Lower lobe of right lung (tissue), 2 donors: ENCODE results near the gene NPBWR2. TPM values are rescaled to one million over a fixed set of nuclear protein-coding genes. Genes with fewer than 3 reads are reported as not detected.

Experiments used
- ATAC-seq, 2 donors: fragments of 200-7000 bp; cut with Tn5 transposase; one replicate each; pipeline ENCODE4 v1.9.1; 2020 to 2022; ENCODE audit warnings: mild to moderate bottlenecking in 2 of 2, moderate library complexity in 2 of 2
- DNase-seq: peaks from one replicate; pipeline ENCODE4 v3.0.0-alpha.2; 2020
- H3K27ac ChIP-seq: fragments of 200-600 bp; one replicate; pipeline ENCODE4 v1.8.0; 2022
- H3K27me3 ChIP-seq: fragments of 200-600 bp; one replicate; pipeline ENCODE4 v1.8.0; 2022; ENCODE audit warnings: low read depth
- H3K36me3 ChIP-seq: fragments of 200-600 bp; one replicate; pipeline ENCODE4 v1.8.0; 2022; ENCODE audit warnings: mild to moderate bottlenecking
- H3K4me1 ChIP-seq: fragments of 200-600 bp; one replicate; pipeline ENCODE4 v1.8.0; 2022
- H3K4me3 ChIP-seq: fragments of 200-600 bp; one replicate; pipeline ENCODE4 v1.8.0; 2022; ENCODE audit warnings: mild to moderate bottlenecking
- H3K9me3 ChIP-seq: fragments of 200-600 bp; one replicate; pipeline ENCODE4 v1.8.0; 2022
- intact Hi-C: fragments of 100-400 bp; cut with DNase I; formaldehyde crosslinking; loops from one replicate; pipeline ENCODE4 v1.11.0; 2022
- total RNA-seq: library from RNA; stranded (reverse); fragmentation: NEBNext Ultra II Directional; extraction: Animal tissue kit (Norgen Biotek cat#: 25700); gene quantifications from one replicate; pipeline ENCODE4 v1.2.1, GENCODE V29; 2021
- TF ChIP-seq, protein P1 (sequence below): fragments of 200-600 bp; IDR thresholded peaks from one replicate; pipeline ENCODE4 v1.8.0; 2022; ENCODE audit warnings: antibody characterized with exemption, mild to moderate bottlenecking
- donor health status: DM: no; HTN: yes; CAD: no; lungs with severe emphysema.

The NPBWR2 gene
- total RNA-seq, 1 donor from 2014 or later: not detected

DNA sequence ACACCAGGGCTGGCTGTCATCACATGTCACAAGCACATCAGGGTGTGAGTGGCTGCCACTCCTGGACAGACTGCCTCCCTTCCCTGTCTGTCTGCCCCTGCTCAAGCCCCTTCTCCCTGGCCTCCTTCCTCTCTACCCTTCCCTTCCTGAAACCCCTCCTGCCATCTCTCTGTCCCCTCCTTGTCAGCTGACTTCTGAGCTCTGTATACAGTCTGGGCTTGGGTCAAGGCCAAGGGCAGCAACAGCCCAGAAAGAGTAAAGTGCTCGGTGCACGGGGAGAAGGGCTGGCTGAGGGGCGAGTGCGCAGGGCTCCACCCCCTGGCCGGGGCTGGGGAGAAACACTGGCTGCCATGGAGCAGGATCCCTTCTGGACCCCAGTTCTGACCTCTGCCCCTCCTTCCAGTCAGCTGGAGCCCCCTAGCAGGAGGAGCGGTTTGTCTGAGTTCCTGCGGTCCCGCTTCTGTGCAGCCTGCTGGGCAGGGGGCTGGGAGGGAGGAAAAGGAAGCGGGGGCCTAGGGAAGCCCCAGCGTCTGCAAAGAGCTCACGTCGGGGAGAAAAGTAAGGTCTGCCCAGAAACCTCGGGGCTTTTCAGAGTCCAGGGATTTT lies 25.1 kb downstream of the NPBWR2 start:
- TF ChIP-seq, protein P1, sequence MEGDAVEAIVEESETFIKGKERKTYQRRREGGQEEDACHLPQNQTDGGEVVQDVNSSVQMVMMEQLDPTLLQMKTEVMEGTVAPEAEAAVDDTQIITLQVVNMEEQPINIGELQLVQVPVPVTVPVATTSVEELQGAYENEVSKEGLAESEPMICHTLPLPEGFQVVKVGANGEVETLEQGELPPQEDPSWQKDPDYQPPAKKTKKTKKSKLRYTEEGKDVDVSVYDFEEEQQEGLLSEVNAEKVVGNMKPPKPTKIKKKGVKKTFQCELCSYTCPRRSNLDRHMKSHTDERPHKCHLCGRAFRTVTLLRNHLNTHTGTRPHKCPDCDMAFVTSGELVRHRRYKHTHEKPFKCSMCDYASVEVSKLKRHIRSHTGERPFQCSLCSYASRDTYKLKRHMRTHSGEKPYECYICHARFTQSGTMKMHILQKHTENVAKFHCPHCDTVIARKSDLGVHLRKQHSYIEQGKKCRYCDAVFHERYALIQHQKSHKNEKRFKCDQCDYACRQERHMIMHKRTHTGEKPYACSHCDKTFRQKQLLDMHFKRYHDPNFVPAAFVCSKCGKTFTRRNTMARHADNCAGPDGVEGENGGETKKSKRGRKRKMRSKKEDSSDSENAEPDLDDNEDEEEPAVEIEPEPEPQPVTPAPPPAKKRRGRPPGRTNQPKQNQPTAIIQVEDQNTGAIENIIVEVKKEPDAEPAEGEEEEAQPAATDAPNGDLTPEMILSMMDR: no peak
- intact Hi-C loops: no loop called here
- Histone ChIP-seq H3K4me3 (no peak overlapping the region), H3K4me1 (peaks cover 46% of the 10 kb centered on the region), H3K27ac (no peak overlapping the region), H3K36me3 (no peaks in the 10 kb centered on the region), H3K9me3 (no peaks in the 10 kb centered on the region), H3K27me3 (peaks cover 29% of the 10 kb centered on the region)
- DNase-seq: no peak
- ATAC-seq: no peak

DNA sequence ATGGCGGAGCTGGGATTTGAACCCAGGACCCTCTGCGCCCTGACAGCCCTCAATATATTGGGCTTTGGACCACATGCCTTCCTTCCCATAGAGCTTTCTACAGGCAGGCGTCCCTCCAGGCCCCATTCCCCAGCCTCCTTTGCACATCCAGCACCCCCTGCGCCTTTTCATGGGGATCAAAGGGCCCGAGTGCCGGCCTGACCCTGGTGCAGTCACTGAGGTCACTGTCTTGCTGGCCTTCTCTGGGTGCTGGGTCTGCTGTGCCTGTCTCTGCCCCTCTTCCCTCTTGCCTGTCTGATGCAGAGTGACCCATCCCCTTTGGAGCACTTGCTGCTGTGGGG lies 25.8 kb downstream of the NPBWR2 start:
- no peak for ATAC-seq
- no peak overlapping the region for H3K27ac ChIP-seq
- DNase-seq: no peak
- no peaks in the 10 kb centered on the region for H3K36me3 ChIP-seq
- peaks cover 28% of the 10 kb centered on the region for H3K27me3 ChIP-seq
- H3K4me1 ChIP-seq: peaks cover 51% of the 10 kb centered on the region
- intact Hi-C loops: no loop called here
- no peaks in the 10 kb centered on the region for H3K9me3 ChIP-seq
- no peak overlapping the region for H3K4me3 ChIP-seq
- TF ChIP-seq, protein P1: no peak

DNA sequence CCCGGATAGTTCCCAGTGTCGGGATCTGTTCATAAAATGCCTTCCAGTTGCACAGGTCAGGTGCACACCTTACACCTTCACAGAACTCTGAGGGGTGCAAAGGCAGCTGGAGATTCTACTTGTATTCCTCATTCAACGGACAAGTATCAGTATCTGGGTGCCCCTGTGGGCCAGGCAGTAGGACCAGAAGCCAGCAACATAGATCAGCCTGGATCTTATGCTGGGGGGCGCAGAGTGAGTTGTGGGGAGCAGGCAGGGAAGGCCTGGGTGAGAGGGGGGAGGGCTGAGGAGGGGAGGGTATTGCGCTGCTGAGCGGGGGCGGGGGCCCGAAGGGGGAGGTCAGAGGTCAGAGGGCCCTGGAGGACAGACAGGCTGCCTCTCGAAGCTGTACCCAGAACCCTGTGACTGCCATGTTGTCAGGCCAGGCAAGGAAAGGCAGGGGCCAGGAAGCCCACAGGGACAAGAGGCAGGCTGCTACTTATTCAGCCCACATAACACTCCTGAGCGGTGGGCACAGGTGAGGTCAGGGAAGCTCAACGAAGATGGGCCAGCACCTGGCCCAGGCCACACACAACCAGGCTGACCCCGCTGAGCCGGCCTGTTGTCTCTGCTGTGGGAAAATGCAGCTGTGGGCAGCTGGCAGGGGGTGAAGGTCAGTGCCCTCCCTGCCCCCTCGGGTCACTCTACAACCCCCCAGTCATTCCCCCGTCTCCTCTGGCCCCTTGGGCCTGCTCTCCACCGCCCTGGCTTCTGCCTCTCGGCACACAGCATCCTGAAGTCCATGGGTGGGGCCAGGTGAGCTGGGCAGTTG lies 26.3 kb downstream of the NPBWR2 start:
- H3K27me3 ChIP-seq: peaks cover 22% of the 10 kb centered on the region
- no peak for DNase-seq
- H3K36me3 ChIP-seq: peaks cover 5% of the 10 kb centered on the region
- intact Hi-C loops: no loop called here
- TF ChIP-seq, protein P1: no peak
- no peaks in the 10 kb centered on the region for H3K9me3 ChIP-seq
- H3K4me3 ChIP-seq: peak overlapping the region; percentile 59
- peak overlapping the region; percentile 84 for H3K27ac ChIP-seq
- H3K4me1 ChIP-seq: peaks cover 57% of the 10 kb centered on the region
- no peak for ATAC-seq

DNA sequence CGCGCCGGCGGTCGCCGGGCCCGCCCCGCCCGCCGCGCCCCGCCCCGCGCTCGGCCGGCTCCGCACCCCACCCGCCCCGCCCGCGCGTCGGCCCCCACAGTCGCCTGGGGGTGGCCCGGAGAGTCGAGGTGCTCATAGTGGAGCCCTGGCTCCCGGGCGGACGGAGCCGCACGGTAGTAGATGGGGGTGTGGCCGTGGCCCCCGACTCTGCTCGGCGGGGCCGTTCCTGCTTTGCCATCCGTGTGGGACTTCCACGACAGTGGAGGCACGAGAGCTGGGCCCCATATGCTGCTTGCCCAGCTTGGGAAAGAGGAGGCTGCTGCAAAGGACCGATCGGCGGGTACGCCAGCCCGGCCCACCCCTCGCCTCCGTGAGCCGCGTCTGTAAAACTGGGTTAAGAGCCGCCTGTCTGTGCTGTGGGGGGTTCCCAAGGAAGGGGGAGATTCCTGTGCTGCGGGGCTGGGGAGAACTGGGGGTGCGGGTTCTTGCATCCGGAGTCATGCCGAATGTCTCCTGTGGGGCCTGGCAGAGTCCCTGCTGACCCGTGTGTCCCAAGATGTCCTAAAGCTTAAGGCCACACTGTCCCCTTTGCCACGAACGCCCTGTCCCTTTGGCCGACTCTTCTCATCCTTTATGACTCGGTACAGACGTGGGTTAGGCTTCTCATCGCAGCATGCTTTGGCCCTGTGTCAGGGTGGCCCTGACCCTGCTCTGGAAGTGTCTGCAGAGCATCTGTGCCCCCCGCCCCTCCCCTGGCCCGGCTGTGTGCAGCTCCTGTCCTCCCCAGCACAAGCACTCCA lies 27.2 kb downstream of the NPBWR2 start, which contains the start of gene OPRL1:
TSS of gene OPRL1 (plus strand) at position 70 of the 800 bp plus-strand sequence. CDS start 12,639 bp downstream, outside the sequence.
- Histone ChIP-seq H3K27ac (peak within 1 kb of the TSS; percentile 84), H3K9me3 (no peaks in the 10 kb centered on the region), H3K4me3 (peak within 1 kb of the TSS; percentile 82), H3K4me1 (peaks cover 57% of the 10 kb centered on the region), H3K36me3 (peaks cover 9% of the 10 kb centered on the region), H3K27me3 (peaks cover 16% of the 10 kb centered on the region)
- no peak for DNase-seq
- peak in 1 of 2 donors; percentile 0 for ATAC-seq
- TF ChIP-seq, protein P1: no peak
- intact Hi-C loops: no loop called here

DNA sequence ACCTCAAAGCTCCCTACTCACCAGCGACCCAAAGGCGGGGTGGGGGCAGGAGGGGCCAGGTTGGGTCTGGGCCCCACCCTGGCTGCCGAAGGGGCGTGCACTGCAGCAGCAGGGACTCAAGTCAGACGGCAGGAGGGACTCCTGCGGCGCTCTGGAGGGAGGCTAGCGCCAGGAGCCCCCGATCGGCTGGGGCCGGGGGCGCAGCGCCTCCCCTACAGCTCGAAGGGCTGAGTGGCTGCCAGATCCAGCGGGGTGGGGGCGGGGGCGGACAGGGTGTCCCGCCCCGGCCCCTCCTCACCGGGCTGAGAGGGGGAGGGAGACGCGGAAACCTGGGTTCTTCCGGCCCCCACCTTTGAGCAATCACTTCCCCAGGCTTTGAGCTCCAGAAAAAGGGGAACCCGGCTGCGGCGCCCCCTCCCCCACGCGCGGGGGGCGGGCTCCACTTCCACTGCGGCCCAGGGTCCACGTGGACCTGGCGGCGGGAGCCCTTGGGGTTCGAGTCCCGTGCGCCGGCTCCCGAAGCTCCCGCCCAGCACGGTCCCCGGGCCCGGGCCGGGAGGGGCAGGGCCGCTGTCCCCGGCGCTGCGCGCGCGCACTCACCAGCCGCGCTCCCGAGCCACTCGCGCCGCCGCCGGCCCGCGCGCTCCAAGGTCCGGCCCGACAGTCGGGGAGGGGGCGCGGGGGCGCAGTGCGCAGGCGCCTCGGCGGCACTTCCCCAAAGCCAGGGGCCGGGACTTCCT lies 27.9 kb downstream of the NPBWR2 start, which contains the start of gene RGS19:
TSS of gene RGS19 (minus strand) at position 246 of the 740 bp plus-strand sequence. CDS start 2,632 bp downstream, outside the sequence.
- TF ChIP-seq, protein P1: no peak
- Histone ChIP-seq H3K4me3 (peak within 1 kb of the TSS; percentile 82), H3K9me3 (no peaks in the 10 kb centered on the region), H3K27me3 (peaks cover 8% of the 10 kb centered on the region), H3K27ac (peak within 1 kb of the TSS; percentile 84), H3K4me1 (peaks cover 52% of the 10 kb centered on the region), H3K36me3 (peaks cover 17% of the 10 kb centered on the region)
- intact Hi-C loops: no loop called here
- DNase-seq: peak; percentile 91
- ATAC-seq: peak; percentile 67
